Activated T-cell treated with anti-CD3 and anti-CD28 coated beads for 48 hours (primary cell): ENCODE measurements around the gene ARL17B.
"Not testable (repeated sequence)": the region's sequence is repeated elsewhere in the genome, so short reads cannot be mapped to it uniquely, and the experiment has no call there.

ENCODE experiments used
- DNase-seq: peaks from one replicate; pipeline ENCODE4 v3.0.0-alpha.2; 2020; ENCODE audit warnings: low read depth

Gene ARL17B

DNA sequence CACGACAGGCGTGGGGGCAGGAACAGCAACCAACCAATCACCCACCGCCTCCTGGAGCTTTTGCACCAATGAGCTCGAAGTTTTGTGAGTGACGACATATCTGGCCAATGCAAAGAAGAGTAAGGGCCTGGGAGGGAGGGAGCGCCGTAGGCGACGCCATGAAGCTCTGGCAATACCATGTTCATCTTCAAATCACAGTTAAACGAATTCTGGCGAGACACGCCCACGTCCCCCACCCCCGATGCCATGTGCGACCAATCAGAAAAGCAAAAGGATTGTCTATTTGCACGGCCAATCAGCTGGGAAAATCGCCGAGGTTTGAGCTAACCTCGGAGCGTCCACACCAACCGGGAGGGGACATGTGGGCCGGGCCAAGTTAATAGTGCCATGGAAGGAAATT is at the start of gene ARL17B:
Gene ARL17B, minus strand, starts transcription at position 12 of the 400 bp plus-strand sequence. CDS start 3,369 bp downstream, outside the sequence.
- peak; percentile 89 for DNase-seq

- DNase-seq, result not testable (repeated sequence)
Measured at GRCh38 chr17:46409864-46410263, 48.3 kb upstream of the ARL17B start.

- DNase-seq, result not testable (repeated sequence)
Measured at GRCh38 chr17:46407155-46407554, 45.6 kb upstream of the ARL17B start.

- not testable (repeated sequence) for DNase-seq
Measured at GRCh38 chr17:46401033-46401787, 39.6 kb upstream of the ARL17B start.

DNA sequence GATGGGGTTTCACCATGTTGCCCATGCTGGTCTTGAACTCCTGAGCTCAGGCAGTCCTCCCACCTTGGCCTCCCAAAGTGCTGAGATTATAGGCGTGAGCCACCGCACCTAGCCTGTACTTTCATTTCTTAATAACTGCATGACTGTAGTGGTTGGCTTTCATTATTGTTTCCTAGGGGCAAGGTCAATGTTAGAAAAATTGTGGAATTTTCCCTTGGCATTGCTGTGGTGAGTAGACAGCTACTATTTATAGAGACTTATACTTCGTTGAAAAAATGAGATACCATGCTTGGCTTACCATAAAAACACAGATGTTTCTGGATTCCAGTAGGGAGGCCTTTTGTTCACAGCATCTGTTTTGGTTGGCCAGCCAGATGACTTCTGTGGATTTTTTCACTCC is 39.0 kb upstream of the ARL17B start:
- DNase-seq, result not testable (repeated sequence)

- DNase-seq, result not testable (repeated sequence)
Measured at GRCh38 chr17:46399993-46400392, 38.4 kb upstream of the ARL17B start.

DNA sequence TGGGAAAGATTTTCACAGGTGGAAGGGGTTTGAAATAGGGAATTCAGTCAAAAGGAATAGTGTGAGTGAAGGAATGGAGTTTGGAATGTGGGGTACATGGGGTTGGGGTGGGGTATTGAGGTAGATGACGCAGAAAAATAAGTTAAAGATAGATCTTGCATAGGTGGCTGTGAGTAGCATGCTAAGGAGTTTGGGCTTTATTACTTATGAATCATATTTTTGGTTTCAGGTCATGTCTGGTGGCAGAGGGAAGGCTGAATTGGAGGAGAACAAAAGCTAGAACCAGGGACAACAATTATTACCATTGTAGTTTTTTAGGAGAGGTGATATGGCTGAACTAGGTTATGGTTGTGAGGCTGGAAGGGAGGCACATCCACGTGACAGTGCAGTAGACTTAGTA is 34.7 kb upstream of the ARL17B start:
- DNase-seq, result not testable (repeated sequence)

GRCh38 chr17:46393702-46394101 is 32.1 kb upstream of the ARL17B start:
- not testable (repeated sequence) for DNase-seq

DNA sequence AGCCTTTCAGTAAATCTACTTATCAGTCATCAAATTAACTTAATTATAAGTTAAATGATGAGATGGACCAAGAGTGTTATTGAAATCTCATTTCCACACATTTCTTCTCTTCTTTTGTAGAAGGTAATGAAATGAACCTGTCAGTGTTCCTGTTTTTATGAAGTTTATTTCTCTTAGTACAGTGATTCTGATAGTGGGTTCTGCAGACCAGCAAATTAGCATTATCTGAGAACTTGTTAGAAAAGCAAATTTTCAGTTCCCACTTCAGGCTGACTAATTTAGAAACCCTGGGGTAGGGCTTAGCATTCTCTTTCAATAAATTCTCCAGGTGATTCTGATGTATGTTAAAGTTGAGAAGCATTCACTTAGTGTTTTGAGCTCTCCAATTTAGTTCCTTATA is 23.9 kb upstream of the ARL17B start:
- not testable (repeated sequence) for DNase-seq

DNA sequence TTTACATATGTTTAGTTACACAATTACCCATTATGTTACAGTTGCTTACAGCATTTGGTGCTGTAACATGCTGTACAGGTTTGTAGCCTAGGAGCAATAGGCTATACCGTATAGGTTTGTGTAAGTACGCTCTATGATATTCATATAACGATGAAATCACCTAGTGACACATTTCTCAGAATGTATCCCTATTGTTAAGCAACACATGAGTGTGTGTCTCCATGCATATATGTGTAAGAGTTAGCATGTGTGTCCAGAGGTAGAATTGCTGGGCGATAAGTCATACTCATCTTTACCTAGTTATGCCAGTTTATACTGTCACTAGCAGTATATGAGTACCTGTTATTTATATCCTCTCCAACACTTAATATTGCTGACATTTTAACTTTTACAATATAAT is 21.6 kb upstream of the ARL17B start:
- DNase-seq, result not testable (repeated sequence)

GRCh38 chr17:46373418-46373817 is 11.9 kb upstream of the ARL17B start:
- not testable (repeated sequence) for DNase-seq

- DNase-seq, result not testable (repeated sequence)
Measured at GRCh38 chr17:46372236-46373229, 11.0 kb upstream of the ARL17B start.

DNA sequence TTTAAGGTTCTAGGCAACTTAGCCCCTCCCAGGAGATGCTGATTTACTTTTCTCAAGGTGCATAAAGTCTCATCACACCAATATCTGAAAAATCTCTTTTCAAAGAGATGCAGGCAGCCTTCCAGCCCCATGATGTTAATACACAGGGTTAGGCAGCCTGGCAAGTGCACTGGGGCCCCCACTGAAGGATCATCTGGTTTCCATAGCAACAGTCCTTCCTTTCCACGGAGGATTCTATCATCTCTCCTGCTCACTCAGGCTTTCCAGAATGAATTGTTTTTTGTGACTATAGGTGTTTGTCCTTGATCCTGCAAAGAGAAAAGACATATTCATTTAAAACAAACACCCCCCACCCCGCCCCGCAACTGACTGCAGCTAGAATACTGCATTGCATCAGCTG is 6.0 kb upstream of the ARL17B start:
- DNase-seq, result not testable (repeated sequence)

- DNase-seq, result not testable (repeated sequence)
Measured at GRCh38 chr17:46361145-46361735, 326 bp downstream of the ARL17B start.

GRCh38 chr17:46353856-46354255 is 7.7 kb downstream of the ARL17B start:
- DNase-seq, result not testable (repeated sequence)

GRCh38 chr17:46349060-46349459 is 12.5 kb downstream of the ARL17B start:
- DNase-seq, result not testable (repeated sequence)

GRCh38 chr17:46348345-46348744 is 13.2 kb downstream of the ARL17B start:
- not testable (repeated sequence) for DNase-seq

- not testable (repeated sequence) for DNase-seq
Measured at GRCh38 chr17:46342131-46342530, 19.4 kb downstream of the ARL17B start.

- not testable (repeated sequence) for DNase-seq
Measured at GRCh38 chr17:46341220-46341619, 20.3 kb downstream of the ARL17B start.

DNA sequence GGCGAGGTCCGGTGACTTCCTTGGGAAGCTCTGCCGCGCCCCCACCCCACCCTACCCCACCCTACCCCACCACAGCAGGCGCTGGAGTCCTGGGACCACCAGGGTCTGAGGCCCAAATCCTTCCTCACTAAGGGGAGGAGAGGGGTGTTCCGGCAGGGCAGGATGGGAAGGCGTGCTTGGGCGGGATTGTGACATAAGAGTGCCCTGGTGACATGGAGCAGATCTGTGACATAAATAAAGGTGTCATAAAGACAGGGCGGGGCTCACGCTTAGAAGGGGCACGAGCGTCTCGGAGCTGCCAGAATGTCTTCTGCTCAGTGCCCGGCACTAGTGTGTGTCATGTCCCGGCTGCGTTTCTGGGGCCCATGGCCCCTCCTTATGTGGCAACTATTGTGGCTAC is 66.7 kb downstream of the ARL17B start, which contains the start of gene LRRC37A:
Gene LRRC37A, plus strand, starts transcription at position 301 of the 400 bp plus-strand sequence. Its CDS starts 3 bp downstream, at position 304.
- not testable (repeated sequence) for DNase-seq

DNA sequence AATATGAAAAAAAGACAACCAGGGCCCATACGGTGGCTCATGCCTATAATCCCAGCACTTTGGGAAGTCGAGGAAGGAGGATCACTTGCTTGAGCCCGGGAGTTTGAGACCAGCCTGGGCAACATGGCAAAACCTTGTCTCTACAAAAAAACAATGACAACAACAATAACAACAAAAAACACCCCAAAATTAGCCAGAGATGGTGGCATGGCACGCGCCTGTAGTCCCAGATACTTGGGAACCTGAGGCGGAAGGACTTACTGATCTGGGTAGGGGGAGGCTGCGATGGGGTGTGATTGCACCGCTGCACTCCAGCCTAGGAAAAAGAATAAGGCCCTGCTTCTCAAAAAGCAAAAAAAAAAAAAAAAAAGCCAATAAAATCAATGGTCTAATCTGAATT is 69.9 kb downstream of the ARL17B start:
- not testable (repeated sequence) for DNase-seq
